Dermis microvascular lymphatic vessel endothelial cell (primary cell): ENCODE measurements around the gene FGD3. TPM values are rescaled to one million over a fixed set of nuclear protein-coding genes. Genes with fewer than 3 reads are reported as not detected.
"Not testable (repeated sequence)": the region's sequence is repeated elsewhere in the genome, so short reads cannot be mapped to it uniquely, and the experiment has no call there.

ENCODE experiments used
- DNase-seq, 2 donors: peaks; one replicate each; pipeline versions ENCODE4 v3.0.0 to v3.0.0-alpha.2; 2010; ENCODE audit warnings: low read depth in 2 of 2
- total RNA-seq: library from RNA; depleted of rRNA; stranded (reverse); fragments of >200 nt; gene quantifications from 2 replicates; pipeline ENCODE4 v1.2.1, GENCODE V29; 2014

The FGD3 gene, protein sequence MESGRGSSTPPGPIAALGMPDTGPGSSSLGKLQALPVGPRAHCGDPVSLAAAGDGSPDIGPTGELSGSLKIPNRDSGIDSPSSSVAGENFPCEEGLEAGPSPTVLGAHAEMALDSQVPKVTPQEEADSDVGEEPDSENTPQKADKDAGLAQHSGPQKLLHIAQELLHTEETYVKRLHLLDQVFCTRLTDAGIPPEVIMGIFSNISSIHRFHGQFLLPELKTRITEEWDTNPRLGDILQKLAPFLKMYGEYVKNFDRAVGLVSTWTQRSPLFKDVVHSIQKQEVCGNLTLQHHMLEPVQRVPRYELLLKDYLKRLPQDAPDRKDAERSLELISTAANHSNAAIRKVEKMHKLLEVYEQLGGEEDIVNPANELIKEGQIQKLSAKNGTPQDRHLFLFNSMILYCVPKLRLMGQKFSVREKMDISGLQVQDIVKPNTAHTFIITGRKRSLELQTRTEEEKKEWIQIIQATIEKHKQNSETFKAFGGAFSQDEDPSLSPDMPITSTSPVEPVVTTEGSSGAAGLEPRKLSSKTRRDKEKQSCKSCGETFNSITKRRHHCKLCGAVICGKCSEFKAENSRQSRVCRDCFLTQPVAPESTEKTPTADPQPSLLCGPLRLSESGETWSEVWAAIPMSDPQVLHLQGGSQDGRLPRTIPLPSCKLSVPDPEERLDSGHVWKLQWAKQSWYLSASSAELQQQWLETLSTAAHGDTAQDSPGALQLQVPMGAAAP
- not detected in 2 replicates for total RNA-seq

DNA sequence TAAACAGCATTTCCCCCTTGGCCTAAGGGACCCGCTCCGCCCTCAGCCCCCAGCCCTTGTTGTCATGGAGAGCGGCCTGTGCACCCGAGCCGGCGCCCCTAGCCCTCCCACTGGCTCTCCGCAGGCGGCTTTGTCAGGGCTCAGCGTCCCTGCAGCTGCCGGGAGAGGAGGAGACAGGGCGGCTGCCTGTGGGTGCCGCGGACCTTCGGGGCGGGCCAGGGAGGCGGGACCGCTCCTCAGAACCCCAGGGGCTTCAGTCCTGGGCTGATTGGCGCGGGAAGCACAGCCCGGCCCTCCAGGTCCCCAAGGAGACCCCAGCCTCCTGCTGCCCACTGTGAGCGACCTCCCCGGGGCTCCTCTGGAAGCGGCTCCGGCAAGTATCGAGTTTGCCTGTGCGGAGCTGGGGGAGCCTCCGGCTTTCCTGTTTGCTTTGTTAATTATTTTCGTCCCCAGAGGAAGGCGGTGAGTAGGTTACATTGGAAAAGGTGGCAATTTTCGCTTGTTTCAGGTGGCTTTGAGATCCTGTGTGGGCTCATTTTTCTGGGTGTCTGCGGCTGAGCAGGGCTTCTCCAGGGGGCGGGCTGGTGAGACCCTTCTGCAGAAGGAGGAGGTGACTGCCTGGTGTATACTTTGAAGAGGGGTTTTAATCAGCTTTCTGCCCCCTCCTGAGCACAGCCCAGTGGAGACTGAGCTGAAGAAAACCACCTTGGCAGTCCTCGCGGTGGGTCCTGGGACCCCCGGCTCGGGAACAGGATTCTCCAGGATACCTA, at the start of gene FGD3:
Gene FGD3 (plus strand): TSS at position 256 of the 770 bp plus-strand sequence. CDS start 28,734 bp downstream, outside the sequence.
- no peak for DNase-seq

DNA sequence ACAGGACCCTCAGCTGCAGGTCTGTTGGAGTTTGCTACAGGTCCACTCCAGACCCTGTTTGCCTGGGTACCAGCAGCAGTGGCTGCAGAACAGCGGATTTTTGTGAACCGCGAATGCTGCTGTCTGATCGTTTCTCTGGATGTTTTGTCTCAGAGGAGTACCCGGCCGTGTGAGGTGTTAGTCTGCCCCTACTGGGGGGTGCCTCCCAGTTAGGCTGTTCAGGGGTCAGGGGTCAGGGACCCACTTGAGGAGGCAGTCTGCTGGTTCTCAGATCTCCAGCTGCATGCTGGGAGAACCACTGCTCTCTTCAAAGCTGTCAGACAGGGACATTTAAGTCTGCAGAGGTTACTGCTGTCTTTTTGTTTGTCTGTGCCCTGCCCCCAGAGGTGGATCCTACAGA, 42.2 kb upstream of the FGD3 start:
- not testable (repeated sequence) for DNase-seq

GRCh38 chr9:92911511-92912475, 35.5 kb upstream of the FGD3 start:
- DNase-seq = no peak

DNA sequence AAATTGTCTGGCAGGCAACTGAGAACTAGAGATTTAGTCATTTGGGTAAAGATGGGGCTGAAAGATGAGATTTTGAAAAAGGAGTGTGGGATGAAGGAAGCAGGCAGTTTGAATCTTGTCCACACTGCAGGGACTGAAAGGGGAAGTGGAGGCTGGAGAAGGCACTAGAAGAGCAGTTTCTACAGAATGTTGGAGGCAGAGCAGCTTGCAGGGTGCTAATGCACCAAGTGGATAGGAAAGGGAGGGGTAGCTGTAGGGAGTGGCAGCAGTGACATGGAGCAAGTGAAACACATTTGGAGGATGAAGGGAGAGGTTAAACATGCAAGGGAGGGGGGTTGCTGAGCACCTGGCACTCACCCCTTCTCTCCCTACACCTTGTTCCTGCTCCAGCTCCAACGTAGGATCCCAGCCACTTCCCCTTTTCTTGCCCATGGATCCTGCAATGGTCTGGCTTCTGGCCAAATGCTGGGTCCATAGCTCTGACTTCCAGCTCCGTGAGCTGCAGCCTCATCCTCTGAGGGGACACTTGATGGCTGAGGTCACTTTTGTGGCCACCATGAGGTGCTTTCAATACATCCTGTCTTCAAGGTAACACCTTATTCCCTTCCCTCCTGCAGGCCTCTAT, 30.0 kb upstream of the FGD3 start:
- DNase-seq = no peak

- DNase-seq = no peak
Measured at GRCh38 chr9:92920437-92920836, 26.9 kb upstream of the FGD3 start.

DNA sequence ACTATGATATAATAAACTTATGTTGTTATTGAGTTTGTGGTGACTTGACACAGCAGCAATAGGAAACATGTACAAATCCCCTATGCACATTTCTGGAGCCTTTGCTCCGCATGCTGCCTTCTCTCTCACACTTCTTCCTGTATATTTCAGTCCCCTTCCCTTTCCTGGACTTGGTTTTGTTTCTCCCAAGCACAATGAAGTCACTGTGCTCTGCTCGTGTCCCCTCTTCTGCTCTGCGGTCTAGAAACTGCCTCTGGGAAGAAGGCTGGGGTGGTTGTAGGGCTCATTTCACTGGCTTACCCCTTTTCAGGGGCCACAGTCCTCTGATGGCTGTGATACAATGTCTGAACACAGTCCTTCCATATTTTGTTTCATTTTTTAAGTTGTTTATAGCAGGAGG, 15.7 kb upstream of the FGD3 start:
- no peak for DNase-seq

- DNase-seq = no peak
Measured at GRCh38 chr9:92934321-92934720, 13.0 kb upstream of the FGD3 start.

- DNase-seq = no peak
Measured at GRCh38 chr9:92938025-92938424, 9.3 kb upstream of the FGD3 start.

DNA sequence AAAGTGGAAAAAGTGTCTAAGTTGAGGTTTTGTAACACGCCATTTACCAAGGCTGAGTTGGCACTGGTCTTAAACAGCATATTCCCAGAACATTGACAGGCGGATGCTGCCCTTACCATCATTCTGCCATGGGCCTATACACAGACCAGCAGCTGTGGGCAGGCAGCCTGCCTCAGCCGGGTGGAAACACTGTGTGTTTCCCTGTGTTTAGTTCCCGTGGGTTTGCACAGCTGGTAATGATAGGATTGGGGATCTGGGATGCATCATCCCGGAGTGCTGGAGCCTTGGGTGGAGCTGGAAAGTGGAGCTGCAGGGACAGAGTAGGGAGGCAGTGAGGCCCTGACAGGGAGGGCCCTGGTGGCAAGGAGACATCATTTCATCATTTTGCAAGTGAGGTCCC, 5.5 kb upstream of the FGD3 start:
- no peak for DNase-seq

DNA sequence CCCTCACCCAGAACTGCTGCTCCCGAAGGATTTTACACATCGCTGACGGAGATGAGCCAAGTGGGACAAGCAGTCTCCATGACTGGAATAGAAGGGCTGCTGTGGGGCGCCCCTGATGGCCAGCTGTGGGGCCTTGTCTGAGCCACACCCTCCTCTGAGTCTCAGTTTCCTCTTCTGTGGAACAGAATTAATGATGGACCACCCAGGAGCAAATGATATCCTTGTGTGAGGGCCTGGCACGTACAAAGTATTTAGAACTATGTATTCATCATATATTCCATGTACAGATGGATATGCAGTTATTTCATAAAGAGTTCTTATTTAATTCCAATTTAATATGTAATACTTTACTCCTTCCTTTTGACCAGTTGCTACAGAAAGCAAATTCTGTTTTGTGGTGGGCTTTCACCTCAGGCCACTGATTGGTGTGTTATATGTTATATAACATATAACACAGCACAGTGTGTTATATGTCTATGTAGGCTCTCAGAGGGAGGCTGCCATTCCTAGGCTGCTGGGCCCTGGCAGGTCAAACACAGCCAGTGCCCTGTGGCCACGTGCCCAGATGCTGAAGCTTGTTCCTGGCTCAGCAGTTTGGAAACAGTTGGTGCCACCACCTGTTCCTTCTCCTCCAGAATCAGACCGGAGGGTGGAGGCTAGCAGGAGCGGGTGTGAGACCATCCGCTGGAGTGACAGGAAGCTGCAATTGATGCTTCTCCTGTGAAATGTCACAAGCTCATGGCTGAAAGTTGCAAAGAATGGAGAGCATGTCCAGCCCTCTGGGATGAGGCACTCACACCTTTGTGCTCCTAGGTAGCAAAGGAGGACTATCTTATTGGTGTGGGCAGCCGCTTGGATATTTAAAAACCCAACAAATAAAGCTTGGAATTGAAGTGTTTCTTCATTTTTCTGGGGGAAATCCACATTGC, 4.4 kb upstream of the FGD3 start:
- no peak for DNase-seq

- no peak for DNase-seq
Measured at GRCh38 chr9:92944921-92945320, 2.4 kb upstream of the FGD3 start.

DNA sequence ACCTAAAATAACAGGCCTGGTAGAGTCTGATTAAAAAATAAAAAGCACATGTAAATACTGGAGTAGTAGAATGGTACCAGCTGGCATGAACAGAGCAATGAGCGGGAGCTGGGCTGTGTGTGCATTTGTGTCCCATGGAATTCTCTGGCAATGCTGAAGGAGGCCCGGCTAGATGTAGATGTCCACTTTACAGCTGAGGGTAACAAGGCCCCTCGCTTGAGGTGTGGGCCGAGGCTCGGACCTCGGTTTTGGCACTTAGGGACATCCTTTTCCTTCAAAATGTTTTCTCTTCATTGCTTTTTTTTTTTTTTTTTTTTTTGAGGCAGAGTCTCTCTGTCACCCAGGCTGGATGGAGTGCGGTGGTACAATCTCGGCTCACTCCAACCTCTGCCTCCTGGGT, 1.5 kb upstream of the FGD3 start:
- DNase-seq = no peak

GRCh38 chr9:92948038-92948534, 763 bp downstream of the FGD3 start:
- DNase-seq = no peak

DNA sequence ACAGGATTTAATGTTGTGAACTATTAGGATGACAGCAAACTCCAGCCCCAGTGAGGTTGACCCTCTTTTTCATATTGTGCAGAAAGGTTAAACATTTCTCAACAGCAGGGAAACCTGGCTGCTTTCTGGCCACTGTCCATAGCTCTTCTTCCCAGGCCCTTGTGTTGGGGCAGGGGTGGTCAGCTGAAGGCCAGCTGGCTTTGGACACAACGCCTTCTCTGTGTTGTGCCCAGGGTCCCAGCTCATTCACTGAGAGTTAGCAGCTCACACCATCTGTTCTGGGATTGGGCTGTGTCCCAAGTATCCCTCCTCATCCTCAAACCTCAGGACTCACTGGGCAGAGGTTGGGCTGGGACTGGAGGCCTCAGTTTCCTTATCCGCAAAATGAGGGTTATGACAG, 1.3 kb downstream of the FGD3 start:
- DNase-seq = no peak

- DNase-seq = no peak
Measured at GRCh38 chr9:92949266-92949982, 2.1 kb downstream of the FGD3 start.

DNA sequence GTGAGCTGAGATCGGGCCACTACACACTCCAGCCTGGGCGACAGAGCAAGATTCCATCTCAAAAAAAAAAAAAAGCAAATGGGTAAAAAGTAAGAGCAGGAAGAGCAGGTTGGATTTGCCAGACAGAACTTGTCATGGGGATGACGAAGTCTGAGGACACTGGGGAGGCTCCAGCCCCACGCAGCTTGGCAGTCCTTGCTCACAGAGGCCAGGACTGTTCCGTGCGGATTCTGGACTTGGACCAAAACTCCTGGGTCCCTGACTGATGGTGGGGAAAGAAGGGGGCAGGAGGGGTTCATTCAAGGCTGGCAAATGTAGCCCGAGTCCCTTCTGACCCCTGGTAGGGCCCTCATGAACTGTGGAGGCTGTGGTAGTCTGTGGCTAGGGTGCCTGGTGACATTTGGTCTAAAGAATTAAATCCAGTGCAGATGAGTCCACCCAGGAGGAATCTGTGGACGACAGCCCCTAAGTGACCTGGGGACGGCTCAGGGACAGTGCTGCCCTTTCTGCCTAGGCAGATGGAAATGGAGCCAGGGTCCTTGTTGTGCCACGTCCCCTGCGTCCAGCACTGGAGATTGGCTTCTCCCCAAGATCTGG, 3.1 kb downstream of the FGD3 start:
- DNase-seq = no peak

DNA sequence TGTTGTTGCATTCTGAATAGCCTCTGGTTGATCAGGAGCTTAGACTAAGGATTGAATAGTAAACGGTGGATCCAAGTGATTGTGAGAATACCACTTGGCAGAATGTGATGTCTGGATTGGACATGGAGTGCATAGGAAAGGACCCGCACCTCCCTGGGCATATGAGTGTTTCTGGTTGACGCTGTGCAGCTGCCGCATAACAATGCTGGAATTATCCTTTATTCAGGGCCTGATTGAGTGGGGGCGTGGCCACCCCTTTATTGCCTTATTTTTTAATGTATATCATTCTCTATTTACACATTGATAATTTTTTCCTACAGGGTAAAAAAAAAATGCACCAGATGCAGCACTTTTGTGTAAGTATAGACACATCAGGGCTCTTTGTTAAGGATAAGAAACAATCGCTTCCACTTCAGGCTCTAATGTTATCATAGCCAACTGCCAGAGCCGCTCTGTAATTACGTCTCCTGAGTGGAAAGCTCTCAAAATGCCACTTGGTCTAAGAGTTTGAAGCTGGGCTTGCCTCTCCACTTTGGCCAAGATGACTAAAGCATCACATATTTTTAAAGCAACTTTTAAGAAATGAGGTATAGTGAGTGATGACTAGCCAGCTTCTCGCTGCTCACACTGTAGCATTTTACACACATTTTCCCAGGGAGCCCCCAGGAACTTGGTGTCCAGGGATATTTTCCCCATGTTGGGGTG, 5.7 kb downstream of the FGD3 start:
- DNase-seq = no peak
